ENCODE results near the gene MXD1. TPM values are rescaled to one million over a fixed set of nuclear protein-coding genes. Genes with fewer than 3 reads are reported as not detected.

The MXD1 gene
- total RNA-seq, 1 donor = 5.2 TPM

GRCh38 chr2:69902213-69902922, 12.5 kb upstream of the MXD1 start:
- no peak for DNase-seq (ENCODE audit: low read depth)
- no peak for TF ChIP-seq CTCF (IDR thresholded peaks at IDR 0.05; ENCODE audit: insufficient read depth, low read depth, low read length)
- no peak overlapping the region for H3K4me3 ChIP-seq (ENCODE audit: low read depth, low read length)

- no peak for DNase-seq (ENCODE audit: low read depth)
- TF ChIP-seq CTCF (IDR thresholded peaks at IDR 0.05; ENCODE audit: insufficient read depth, low read depth, low read length) = no peak
- no peak overlapping the region for H3K4me3 ChIP-seq (ENCODE audit: low read depth, low read length)
Measured at GRCh38 chr2:69907216-69907615, 7.7 kb upstream of the MXD1 start.

- peak; percentile 74 for DNase-seq (ENCODE audit: low read depth)
- peak; percentile 57 for TF ChIP-seq CTCF (IDR thresholded peaks at IDR 0.05; ENCODE audit: insufficient read depth, low read depth, low read length)
- H3K4me3 ChIP-seq (ENCODE audit: low read depth, low read length) = no peak overlapping the region
Measured at GRCh38 chr2:69911985-69912563, 2.8 kb upstream of the MXD1 start.

GRCh38 chr2:69914164-69914949, 552 bp upstream of the MXD1 start:
- DNase-seq (ENCODE audit: low read depth) = peak; percentile 100
- peak overlapping the region; percentile 87 for H3K4me3 ChIP-seq (ENCODE audit: low read depth, low read length)
- peak; percentile 14 for TF ChIP-seq CTCF (IDR thresholded peaks at IDR 0.05; ENCODE audit: insufficient read depth, low read depth, low read length)

GRCh38 chr2:69916106-69916505, 1.2 kb downstream of the MXD1 start:
- DNase-seq (ENCODE audit: low read depth) = no peak
- peak overlapping the region; percentile 87 for H3K4me3 ChIP-seq (ENCODE audit: low read depth, low read length)
- no peak for TF ChIP-seq CTCF (IDR thresholded peaks at IDR 0.05; ENCODE audit: insufficient read depth, low read depth, low read length)

GRCh38 chr2:69917852-69918251, 2.9 kb downstream of the MXD1 start:
- no peak overlapping the region for H3K4me3 ChIP-seq (ENCODE audit: low read depth, low read length)
- peak; percentile 75 for DNase-seq (ENCODE audit: low read depth)
- TF ChIP-seq CTCF (IDR thresholded peaks at IDR 0.05; ENCODE audit: insufficient read depth, low read depth, low read length) = no peak
